Bone marrow (tissue), 2 donors: Measurements from ENCODE around the gene CYLC2.

ENCODE experiments used
- DNase-seq, 2 donors: peaks; one replicate each; lab custom pipeline; 2025; lab: John Stamatoyannopoulos, UW

The CYLC2 gene, protein sequence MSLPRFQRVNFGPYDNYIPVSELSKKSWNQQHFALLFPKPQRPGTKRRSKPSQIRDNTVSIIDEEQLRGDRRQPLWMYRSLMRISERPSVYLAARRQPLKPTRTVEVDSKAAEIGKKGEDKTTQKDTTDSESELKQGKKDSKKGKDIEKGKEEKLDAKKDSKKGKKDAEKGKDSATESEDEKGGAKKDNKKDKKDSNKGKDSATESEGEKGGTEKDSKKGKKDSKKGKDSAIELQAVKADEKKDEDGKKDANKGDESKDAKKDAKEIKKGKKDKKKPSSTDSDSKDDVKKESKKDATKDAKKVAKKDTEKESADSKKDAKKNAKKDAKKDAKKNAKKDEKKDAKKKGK

DNA sequence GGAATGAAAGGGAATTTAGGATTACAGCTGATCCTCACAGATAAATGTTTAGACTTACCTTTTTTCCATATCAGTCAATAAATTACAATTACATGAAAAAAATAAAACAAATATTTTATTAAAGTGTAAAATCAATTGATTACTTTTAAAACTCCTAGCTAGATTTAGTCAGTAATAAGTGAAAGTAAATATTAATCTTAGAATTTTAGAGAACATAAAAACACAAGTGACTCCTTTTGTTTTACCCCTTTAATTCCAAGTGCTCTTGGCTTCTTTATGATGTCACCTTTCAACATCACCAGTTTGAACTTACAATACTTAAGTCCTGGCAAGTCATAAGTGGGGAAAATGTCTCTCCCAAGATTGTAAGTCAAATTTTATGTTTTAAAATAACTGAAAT lies at the start of gene CYLC2:
CYLC2 (plus strand) TSS at position 301 of the 400 bp plus-strand sequence; CDS start at position 349, 48 bp downstream.
- no peak for DNase-seq

DNA sequence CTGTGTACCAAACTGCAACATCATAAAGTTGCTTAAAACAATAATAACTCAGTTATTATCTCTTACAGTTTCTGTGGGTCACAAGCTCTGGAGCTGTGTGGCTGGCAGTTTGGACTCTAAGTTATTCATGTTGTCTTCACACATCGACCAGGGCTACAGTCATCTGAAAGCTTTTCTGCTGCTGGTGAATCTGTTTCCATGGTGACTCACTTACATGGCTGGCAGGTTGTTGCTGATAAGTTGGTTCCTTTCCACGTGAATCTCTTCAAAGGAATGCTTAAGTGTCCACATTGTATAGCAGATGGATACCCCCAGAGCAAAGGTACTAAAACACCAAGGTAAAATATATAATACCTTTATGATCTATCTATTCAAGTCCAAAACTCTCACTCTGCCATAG lies 44.8 kb upstream of the CYLC2 start:
- no peak for DNase-seq

DNA sequence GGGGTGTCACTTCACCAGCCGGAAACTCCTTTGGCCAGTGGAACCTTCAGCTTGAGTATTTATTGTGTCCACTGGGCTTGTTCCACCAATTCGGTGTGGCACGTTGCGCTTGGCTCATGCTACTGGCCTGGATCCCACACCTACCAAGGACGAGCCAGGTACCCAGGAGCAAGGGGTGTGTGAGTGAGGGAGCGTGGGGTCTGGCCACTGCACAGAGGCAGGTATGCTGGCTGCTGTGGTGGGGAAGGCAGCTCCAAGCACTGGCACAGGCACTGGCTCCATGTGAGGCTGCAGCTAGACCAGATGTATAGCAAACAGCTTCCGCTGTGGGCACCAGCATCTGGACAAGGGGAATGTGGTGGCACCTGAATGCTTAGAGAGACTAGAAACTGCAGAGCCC lies 28.1 kb upstream of the CYLC2 start:
- DNase-seq = no peak

DNA sequence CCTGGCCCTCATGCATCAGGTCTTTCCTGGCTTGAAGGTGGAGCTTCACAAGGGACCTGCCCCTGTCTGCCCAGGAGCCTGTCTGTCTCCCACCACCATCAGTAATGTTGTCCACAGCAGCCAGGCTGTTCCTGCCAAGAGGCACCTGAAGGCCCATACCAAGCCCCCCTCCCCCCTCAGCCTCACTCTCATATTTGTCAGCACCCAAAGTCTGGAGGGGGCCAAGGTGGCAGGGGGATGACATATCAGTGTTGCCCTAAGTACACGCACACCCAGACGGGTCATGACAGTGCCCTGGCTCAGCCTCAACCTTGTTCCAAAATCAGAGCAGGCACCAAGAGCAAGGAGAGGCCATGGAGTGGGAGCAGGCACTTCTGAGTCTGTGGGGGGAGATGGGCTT lies 27.2 kb upstream of the CYLC2 start:
- no peak for DNase-seq

DNA sequence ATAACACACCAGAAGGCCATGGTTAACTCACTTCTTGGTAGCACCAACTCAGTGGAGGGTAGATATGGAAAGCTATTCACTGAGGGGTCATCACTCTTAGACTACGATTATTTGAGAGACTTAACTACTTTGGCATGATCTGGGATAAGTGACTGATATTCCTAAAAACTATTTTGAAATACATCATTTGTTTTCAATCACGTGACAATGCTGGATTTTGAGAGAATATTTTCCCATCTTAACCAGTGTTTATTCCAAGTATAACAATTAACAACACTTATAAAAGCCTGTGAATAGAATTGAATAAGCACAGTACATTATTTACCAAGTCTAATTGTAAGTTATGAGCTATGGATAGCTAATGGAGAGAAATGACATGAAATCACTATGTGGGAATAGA lies 22.4 kb upstream of the CYLC2 start:
- DNase-seq = no peak

DNA sequence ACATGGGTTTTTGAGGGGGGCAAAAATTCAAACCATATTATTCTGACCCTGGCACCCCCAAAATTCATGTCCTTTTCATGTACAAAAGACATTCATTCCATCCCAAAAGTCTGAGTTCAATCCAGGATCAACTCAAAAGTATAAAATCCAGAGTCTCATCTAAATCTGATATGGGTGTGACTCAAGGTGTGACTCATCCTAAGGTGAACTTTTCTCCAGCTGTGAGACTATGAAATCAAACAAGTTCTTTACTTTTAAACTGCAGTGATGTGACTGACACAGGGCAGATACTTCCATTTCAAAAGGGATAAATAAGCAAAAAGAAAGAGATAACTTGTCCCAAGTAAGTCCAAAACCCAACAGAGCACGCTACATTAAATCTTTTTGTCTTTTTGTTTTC lies 20.6 kb upstream of the CYLC2 start:
- no peak for DNase-seq

DNA sequence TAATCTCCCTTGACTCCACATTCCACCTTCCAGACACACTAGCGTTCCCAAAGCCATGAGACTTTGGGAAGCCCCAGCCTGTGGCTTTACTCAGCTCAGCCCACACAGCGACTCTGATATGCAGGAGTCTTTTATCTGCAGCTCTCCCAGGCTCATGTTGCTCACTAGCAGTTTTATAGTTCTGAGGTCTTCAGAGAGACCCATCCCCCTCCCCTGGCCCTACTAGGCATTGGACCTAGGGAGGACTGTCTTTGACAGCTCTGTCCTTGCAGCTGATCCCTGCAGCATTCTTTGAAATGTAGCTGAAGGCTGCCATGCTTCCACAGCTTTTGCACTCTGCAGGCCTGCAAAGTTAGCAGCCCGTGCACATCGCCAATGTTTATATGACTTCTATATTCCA lies 19.9 kb upstream of the CYLC2 start:
- DNase-seq = no peak

DNA sequence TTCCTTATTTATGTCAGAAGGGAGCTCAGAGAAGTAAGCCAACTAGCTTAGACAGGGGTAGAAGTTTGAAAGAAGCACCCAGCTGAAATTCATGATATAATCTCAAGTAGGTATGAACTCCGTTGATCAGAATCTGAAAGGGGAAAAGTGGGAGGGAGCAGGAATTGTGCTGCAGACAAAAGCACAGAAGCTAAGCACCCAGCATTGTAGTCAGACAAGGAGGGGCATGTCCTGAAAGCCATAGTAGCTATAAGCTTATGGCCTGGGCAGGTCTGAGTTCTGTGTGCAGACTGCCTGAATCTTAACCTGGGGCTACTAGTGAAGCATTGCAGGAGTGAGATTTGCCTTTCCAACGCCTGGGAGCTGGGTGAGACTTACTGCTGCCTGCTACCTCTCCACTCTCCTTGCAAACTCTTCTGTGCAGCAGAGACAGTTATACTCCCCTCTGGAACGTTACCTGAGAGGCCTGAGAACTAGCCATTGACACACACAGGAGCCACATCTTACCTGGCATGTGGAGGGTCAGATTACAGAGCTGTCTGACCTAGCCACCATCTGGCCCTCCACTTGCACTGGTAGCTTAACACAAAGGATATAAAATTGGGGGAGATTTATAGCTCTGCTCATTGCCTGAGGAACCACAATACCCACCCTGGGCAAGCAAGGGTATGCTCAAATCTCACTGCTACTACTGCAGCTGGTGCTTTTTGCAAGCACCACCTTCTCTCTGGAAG lies 9.8 kb upstream of the CYLC2 start:
- no peak for DNase-seq

DNA sequence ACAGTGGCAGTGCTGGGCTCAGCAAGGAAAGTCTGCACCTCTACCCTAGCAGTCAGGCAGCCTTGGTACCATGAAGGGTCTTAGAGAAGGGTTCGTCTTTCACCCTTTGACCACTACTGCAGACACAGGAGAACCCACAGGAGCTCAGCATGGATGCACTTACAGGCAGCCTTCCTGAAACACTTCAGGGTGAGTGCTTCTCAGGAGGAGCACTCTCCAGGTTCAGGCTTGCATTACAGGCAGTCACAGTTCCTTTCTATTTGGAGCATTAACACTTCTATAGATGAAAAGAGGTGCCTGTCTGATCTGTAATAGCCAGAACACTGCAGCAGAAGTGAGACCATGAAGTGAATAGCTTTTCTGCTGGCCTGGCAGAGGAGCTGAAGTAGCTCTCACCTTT lies 8.7 kb upstream of the CYLC2 start:
- DNase-seq = no peak

DNA sequence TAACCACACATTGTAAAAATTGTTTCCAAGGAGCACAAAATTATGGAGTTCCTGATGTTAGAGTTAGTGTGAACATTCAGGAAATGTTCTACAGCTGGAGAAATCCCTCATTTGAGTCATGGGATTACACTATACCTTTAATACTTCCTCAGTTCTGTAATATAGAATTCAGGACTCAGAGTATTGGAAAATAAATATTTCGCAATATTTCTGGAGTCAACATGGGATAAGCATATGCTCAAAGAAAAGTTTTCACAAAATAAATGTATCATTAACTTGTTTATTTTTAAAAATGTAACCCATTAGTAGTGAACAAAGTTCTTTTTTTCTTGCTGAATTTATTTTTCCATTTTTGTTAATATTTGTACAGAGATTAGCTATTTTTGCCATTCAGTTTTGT lies 8.6 kb downstream of the CYLC2 start:
- DNase-seq = no peak

DNA sequence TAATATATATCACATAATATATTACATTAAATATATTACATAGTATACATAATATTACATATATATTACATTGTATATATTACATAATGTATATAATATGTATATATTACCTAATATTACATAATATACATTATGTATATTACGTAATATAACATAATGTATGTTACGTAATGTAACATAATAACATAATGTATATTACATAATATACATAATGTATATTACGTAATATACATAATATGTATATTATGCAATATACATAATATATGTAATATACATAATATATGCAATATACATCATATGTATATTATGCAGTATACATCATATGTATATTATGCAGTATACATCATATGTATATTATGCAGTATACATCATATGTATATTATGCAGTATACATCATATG lies 19.1 kb downstream of the CYLC2 start:
- DNase-seq = no peak

DNA sequence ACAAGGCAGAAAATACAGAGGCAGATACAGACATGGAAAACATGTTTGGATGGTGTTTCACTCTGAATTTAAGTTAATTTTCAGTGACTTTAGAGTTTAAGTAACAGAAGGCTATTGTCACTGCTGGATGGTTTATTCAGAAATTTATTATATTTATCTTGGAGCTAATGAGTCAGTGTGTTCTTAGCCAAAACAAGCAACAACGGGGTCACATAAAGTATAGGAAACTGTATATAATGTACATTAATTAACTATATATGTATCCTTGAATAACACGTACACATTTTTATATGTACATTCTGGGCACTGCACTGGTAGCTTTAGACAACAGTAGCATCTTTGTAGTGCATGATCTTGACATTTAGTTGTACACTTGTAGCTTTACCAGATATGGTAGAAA lies 30.7 kb downstream of the CYLC2 start:
- DNase-seq = no peak

DNA sequence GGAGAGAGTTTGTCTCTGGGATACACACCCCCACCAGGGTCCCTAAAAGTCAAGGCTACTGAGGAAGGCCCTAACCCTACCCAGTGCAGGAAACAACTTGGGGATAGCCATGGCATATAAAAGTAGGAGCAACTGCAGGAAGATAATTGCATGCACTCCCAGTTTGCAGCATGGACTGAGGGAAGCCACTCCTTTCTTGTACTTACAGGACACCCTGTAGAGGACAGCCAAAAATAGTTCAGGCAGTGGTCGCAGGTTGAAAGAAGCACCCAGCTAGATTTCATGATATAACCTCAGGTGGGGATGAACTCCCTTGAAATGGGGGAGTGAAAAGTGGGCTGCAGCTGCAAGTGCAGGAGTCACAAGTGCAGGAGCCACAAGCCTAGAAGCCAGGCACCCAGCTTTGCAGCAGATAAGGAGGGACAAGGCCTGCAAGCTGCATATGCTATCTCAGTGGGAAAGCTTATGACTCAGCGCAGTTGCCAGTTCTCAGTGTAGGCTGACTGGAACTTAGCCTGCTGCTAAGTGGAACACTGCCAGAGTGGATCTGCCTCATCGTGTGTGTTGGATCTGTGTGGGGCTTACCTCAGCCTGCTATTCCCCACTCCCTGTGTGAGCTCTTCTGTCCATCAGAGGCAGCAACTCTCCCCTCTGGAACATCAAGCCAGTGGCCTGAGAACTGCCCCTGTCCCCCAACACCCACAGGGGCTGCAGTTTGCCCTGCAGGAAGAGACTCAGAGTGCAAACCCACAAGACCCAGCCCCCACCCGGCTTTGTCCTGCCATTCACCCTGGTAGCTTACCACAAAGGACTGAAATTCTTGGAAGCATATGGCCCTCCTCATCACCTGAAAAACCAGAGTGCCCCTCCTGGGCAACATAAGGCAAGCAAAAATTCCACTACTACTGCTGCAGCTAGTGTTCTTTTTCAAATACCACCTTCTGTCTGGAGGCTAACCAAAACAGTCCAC lies 42.7 kb downstream of the CYLC2 start:
- DNase-seq = no peak

DNA sequence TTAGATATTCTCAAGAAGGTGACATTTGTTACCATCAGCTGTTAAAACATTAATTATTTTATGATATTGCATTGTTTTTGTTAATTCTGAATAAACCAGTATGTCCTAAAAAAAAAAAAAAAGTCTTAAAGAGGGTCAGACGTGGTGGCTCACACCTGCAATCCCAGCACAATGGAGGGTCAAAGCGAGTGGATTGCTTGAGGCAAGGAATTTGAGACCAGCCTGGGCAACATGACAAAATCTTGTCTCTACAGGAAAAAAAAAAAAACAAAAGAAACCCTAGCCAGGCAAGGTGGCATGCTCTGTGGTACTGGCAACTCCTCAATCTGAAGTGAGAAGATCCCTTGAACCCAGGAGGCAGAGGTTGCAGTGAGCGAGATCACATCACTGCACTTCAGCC lies 46.8 kb downstream of the CYLC2 start:
- DNase-seq = no peak
